8988T (cell line): ENCODE results near the gene RGS3.
"Not testable (repeated sequence)": the region's sequence is repeated elsewhere in the genome, so short reads cannot be mapped to it uniquely, and the experiment has no call there.

Experiments
- DNase-seq: peaks from one replicate; pipeline ENCODE4 v3.0.0; 2011

RGS3 gene

DNA sequence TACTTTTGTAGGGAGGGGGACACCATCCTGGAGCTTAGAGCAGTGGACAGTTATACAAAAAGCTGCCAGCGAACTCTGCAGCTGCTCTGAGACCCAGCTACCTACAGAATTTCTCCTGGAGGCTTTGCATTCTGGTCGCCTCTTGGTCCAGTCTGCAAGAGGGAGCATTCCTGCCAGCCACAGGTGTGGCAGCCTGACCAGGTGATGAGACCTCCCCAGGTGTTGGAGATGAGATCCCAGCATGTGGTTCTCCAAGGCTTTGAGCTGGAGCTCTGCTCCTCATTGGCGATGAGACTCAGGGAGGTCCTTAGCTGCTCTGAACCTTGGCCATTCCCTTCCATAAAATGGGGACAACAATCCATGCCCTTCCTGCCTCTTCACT is 69.3 kb downstream of the RGS3 start:
- no peak for DNase-seq

DNA sequence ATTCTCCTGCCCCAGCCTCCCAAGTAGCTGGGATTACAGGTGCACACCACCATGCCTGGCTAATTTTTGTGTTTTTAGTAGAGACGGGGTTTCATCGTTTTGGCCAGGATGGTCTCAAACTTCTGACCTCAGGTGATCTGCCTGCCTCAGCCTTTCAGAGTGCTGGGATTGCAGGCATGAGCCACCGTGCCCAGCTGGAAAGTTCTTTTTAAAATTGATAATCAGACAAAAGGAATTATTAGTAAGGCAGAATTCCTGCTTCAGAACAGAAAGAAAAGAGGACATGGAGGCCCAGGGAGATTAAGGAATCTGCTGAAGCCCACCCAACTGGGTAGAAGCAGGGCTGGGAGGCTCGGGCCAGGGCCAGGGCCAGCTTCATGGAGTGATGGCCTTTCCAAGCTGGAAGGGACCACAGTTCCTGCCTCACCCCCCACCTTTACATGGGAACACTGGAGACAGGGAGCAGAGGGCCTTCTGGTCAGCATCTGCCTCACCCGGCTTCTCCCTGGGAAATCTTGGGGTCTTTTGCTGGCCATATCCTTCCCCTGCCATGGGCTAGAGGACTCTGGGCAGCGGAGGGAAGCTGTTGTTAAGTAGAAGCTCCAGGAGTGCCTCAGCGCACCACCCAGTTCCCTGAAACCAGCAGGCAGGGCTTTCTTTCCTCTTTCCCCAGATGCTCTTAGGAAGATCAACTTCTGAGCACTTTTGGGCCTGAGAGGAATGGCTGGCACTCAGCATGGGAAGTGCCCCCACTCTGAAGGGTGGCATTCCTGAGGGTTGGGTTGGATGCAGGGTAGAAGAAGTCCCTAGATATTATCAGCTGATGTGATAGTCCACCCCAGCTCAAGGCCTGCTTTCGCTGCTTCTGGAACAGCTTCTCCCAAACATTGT is 70.1 kb downstream of the RGS3 start:
- no peak for DNase-seq

DNA sequence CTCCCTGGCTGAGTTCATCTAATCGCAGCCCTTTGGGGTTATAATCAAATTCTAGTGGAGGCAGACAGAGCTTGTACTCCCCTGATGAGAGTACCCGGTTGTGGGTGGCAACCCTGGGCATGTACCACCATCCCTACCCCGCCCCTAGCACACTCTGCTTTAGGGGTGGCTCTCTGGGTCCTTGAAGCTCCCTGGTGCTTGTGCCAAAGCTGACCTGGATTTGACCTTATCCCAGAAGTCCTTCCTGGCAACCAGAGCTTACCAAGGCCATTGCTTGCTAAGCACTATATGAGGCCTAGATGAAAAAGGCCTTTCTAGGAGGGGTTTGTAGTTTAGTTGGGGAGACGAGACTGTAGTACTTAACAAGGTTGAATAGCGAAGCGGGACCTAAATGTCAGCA is 72.2 kb downstream of the RGS3 start:
- DNase-seq = no peak

DNA sequence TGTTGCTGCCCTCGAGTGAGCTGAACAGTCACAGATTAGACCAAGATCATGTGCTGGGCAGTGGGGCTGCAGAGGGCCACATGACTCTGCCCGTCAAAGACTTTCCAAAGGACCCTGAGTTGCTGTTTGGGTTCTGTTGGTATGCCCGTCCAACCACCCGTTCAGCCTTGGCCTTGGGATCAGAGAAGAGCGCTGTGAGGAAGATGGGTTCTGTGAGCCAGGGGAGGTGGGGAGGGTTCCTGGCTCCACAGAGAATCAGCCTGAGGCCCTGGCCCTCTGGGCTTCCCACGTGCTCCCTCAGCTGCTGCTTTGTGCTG is 72.6 kb downstream of the RGS3 start:
- DNase-seq = no peak

GRCh38 chr9:113536483-113537228 is 73.1 kb downstream of the RGS3 start:
- no peak for DNase-seq

- DNase-seq = no peak
Observed at GRCh38 chr9:113537229-113537810, 73.8 kb downstream of the RGS3 start.

DNA sequence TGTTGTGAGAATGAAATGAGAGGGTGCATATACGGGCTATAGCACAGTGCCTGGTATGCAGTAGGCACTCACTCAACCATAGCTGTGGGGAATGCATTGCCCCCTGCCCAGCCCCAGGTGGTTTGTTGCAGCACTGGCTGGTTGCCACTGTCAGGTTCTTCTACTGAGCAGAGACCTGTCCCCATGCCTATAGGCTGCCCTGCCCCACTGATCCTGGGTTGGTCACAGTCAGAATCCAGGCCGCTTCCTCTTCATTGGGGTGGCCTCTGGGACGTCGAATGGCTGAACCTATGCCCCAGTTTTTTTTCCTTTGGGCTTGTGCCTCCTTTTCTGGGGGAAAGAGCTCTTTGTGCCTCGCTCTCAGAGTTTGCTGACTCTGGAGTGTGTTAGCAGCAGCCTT is 74.6 kb downstream of the RGS3 start:
- DNase-seq = no peak

DNA sequence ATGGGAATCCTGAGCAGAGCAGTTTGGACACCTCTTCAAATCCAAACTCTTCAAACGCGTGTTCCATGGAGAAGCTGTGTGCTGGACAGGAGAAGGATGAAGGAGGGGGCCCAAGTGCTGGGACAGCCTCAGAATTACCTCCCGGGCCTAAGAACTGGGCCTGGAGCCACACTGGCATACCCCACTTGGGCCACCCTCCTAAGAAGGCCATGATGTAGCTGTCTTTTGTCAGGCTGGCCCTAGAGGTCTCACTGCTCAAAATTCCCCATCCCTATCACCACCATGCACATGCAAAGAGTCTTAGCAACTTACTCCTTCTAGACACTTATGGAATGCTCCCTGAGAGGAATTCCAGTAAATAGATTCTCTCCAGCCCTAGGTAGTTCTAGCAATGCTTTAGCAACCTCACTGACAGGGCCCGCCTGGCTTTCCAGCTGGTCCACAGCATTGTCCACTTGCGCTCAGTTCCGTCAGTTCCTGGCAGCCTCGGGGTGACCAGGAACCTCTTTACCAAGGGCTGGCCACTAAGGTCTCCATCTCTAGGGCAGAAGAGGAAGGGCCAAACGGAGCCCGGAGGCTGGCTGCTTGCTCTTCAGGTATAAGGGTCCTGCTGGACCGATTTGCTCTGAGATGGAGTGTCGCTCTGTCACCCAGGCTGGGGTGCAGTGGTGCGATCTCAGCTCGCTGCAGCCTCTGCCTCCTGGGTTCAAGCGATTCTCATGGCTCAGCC is 75.3 kb downstream of the RGS3 start:
- DNase-seq = no peak

DNA sequence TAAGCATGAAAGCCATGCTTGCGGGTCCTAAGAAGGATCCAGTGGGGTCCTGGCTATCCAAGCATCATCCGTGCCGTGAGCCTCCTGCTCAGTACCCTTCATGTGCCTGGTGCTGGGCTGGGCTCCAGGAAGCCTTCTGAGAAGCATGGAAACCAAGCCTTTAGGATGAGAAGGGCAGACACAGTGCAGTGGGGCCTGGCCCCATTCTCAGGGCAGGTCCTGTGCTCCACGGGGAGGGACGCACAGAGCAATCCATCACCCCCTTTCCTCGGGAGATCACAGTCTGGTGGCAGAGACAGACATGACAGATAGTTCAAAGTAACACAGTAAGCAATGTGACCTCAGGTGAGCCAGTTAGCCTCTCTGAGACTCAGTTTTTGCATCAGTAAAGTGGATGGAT is 76.9 kb downstream of the RGS3 start:
- no peak for DNase-seq

DNA sequence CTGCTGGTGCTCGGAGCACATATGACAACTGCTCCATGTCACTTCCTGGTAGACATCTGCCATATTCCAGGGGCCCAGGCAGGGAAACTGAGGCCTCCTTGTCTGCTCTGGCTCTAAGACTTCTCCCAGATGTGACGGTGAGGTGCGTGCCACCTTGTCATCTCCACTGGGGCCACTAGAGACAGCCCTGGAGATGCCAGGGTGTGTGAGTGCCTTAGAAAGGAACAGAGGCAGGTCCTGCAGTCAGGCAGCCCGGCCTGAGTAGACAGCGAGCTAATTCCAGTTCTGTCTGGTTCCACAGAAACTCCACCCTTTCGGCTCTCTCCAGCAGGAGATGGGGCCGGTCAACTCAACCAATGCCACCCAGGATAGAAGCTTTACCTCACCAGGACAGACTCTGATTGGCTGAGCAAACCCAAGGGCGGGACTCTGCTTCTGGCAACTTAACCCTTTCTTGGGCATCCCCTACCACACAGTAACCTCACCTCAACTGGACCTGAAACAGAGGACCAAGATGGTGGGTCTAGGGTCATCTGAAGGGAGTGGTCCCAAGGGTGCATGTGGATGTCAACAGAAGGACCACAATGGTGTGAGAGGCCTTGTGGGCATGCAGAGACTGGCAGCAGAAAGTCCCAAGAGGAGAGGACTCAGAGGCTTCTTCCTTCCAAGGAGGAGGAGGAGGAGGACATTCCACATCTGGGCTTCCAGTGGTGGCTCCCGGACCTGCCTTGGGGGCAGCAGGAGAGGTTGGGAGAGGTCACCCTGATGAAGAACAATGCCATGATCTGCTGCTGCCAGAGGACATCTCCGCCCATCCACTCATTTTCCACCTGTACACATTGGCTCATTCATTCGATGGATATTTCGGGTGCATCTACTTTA is 77.7 kb downstream of the RGS3 start:
- no peak for DNase-seq

DNA sequence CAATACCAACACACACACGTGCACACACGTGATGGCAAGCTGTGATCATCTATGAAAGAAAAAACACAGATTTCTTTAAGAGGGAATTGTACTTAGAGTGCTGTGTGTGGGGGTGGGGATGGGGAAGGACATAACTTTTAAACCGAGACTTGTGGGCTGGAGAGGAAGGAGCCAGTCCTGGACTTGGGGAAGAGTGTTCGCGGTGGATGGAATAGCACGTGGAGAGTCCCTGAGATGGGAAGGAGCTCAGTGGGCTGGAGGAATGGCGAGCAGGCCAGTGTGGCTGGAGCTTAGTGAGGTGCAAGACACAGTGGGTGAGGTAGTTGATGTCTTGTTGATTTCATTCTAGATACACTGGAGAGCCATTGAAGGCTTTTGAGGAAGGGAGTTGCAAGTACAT is 78.5 kb downstream of the RGS3 start:
- no peak for DNase-seq

DNA sequence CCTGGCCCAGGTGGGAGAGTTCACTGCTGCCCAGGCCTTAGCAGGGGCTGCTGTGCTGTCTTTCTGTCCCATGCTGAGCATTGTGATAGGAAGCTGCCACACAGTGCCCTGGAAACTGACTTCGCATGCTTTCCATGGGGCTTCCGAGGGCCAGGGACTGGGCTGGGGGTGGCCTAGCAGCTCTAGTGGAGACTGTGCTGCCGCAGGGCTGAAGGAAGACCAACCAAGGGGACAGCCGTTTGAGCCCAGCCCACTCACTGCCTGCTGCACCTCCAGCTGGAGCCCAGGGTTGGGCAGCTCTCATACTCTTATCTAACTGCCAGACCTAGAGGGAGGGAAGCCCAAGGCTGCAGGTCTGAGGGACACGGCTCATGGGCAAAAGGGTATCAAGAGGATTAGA is 79.2 kb downstream of the RGS3 start:
- no peak for DNase-seq

DNA sequence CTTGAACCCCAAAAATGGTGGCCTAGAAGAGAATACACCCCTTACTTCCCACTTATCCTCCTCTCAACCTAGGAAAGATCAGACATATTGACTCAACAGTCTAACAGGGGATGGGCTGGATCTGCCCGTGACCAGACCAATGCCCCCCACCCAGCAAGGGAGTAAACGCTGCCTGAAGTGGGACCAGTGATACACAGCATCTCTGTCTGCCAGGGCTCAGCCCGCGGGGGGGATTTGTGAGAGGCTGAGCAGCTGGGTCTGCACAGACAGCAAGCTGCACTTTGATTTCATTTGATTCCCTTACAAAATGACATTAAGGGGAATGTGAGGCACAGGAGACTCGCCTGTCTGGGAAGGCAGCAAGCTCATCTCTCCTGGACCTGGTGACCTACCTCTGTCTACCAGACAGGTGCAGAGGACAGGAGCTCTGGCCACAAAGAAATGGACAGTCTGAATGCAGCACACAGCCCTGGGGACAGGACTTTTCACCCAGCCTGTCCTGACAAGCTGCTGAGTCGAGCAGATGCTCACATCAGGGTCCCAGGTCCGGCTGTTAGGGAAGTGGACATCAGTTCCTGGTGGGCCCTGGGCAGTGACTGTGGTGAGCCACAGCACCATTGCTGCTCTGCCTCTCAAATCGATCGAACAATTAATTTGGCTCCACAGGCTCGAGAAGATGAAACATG is 79.9 kb downstream of the RGS3 start:
- no peak for DNase-seq

GRCh38 chr9:113543982-113544303 is 80.4 kb downstream of the RGS3 start:
- no peak for DNase-seq

GRCh38 chr9:113545068-113545467 is 81.5 kb downstream of the RGS3 start:
- no peak for DNase-seq

DNA sequence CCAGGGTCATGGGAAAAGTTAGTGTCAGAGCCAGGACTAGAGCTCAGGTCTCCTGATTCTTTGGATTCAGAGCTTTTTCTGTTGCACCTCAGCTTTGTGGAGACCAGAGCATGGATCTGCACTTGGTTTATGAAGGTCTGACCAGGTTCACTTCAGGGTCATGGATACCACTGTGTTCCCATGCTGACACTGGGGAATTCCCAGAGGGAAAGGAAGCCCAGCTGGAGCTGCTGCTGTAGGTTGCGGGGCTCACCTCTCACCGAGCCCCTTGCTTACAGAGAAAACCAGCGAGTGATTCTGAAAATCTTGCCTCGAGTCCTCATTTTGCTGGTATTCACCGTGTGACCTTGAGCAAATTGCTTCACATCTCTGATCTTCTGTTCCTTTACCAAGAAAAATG is 83.0 kb downstream of the RGS3 start:
- DNase-seq = no peak

DNA sequence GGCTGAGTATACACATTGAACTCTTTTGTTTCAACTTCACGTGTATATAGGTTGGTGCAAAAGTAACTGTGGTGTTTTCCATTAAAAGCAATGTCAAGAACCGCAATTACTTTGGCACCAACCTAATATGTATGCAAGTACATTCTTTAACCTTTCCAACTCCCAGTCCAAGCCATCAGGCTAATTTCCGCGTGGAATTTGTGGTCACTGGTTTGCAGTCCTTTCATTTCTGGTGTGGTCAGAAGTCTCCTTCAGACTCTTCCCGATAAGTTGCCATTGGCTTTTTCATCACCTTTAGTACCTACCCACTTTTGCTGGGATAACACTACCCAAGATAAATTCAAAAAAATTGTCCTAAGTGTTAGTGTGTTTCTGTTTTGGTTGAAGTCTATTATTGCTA is 84.0 kb downstream of the RGS3 start:
- DNase-seq = no peak

GRCh38 chr9:113548221-113549041 is 84.9 kb downstream of the RGS3 start:
- DNase-seq = no peak

- not testable (repeated sequence) for DNase-seq
Observed at GRCh38 chr9:113549892-113550291, 86.4 kb downstream of the RGS3 start.

- no peak for DNase-seq
Observed at GRCh38 chr9:113556877-113557593, 93.5 kb downstream of the RGS3 start.
